RWPE2 (cell line): ENCODE results near the gene TMEM131.
"Not testable (repeated sequence)": the region's sequence is repeated elsewhere in the genome, so short reads cannot be mapped to it uniquely, and the experiment has no call there.

Source experiments
- ATAC-seq: fragments of 200-7000 bp; cut with Tn5 transposase; 3 replicates; pipeline ENCODE4 v1.9.1; 2021; ENCODE audit warnings: low read depth
- DNase-seq: peaks from one replicate; pipeline ENCODE4 v3.0.0-alpha.2; 2020; ENCODE audit warnings: low spot score
- H3K27ac ChIP-seq: fragments of 450-650 bp; 2 replicates; pipeline ENCODE4 v1.5.1; 2017; ENCODE audit warnings: mild to moderate bottlenecking; ENCODE audit not compliant: poor library complexity, severe bottlenecking
- H3K27me3 ChIP-seq: fragments of 250-450 bp; sonication (Bioruptor Pico); 2 replicates; pipeline ENCODE4 v1.5.1; 2021; ENCODE audit warnings: mild to moderate bottlenecking, moderate library complexity; ENCODE audit not compliant: insufficient read depth, poor library complexity, severe bottlenecking
- H3K36me3 ChIP-seq: fragments of 250-450 bp; sonication (Bioruptor Pico); 2 replicates; pipeline ENCODE4 v1.5.1; 2020; ENCODE audit warnings: low read depth, mild to moderate bottlenecking, moderate library complexity
- H3K4me1 ChIP-seq: fragments of 250-450 bp; sonication (Bioruptor Pico); 2 replicates; pipeline ENCODE4 v1.5.1; 2021; ENCODE audit warnings: mild to moderate bottlenecking, moderate library complexity; ENCODE audit not compliant: insufficient read depth, poor library complexity, severe bottlenecking
- H3K4me3 ChIP-seq: fragments of 250-450 bp; sonication (Bioruptor Pico); 2 replicates; pipeline ENCODE4 v1.5.1; 2021; ENCODE audit warnings: mild to moderate bottlenecking, moderate library complexity; ENCODE audit not compliant: severe bottlenecking
- H3K9me3 ChIP-seq: fragments of 250-450 bp; sonication (Bioruptor Pico); 2 replicates; pipeline ENCODE4 v1.5.1; 2021; ENCODE audit warnings: mild to moderate bottlenecking, moderate library complexity; ENCODE audit not compliant: severe bottlenecking
- CTCF ChIP-seq: fragments of 450-650 bp; IDR thresholded peaks from one replicate; pipeline ENCODE4 v1.5.1; 2017; ENCODE audit warnings: mild to moderate bottlenecking, moderate library complexity; ENCODE audit not compliant: poor library complexity, severe bottlenecking

The TMEM131 gene

GRCh38 chr2:97995734-97996624 is at the start of gene TMEM131:
TSS of gene TMEM131 (minus strand) at chr2:97995948. CDS start at chr2:97995662, 286 bp downstream.
- Histone ChIP-seq H3K36me3 (no peaks in the 10 kb centered on the region), H3K27me3 (no peaks in the 10 kb centered on the region), H3K27ac (peak within 1 kb of the TSS; percentile 86), H3K4me3 (peak within 1 kb of the TSS; percentile 77), H3K9me3 (no peaks in the 10 kb centered on the region), H3K4me1 (peaks cover 12% of the 10 kb centered on the region)
- DNase-seq, result peak; percentile 88
- peak; percentile 85 for ATAC-seq
- TF ChIP-seq CTCF, result no peak

GRCh38 chr2:98044730-98045129 is 49.0 kb upstream of the TMEM131 start:
- not testable (repeated sequence) for H3K4me3 ChIP-seq, H3K4me1 ChIP-seq, H3K27me3 ChIP-seq, DNase-seq, ATAC-seq, H3K9me3 ChIP-seq, H3K36me3 ChIP-seq, H3K27ac ChIP-seq

GRCh38 chr2:98043101-98043500 is 47.4 kb upstream of the TMEM131 start:
- no peaks in the 10 kb centered on the region for H3K36me3 ChIP-seq
- no peaks in the 10 kb centered on the region for H3K9me3 ChIP-seq
- H3K4me3 ChIP-seq, result no peak overlapping the region
- H3K27me3 ChIP-seq, result no peaks in the 10 kb centered on the region
- H3K4me1 ChIP-seq, result no peaks in the 10 kb centered on the region
- TF ChIP-seq CTCF, result no peak
- DNase-seq, result no peak
- no peak overlapping the region for H3K27ac ChIP-seq
- no peak for ATAC-seq

GRCh38 chr2:98040331-98040939 is 44.7 kb upstream of the TMEM131 start:
- H3K27me3 ChIP-seq, result no peaks in the 10 kb centered on the region
- DNase-seq (no peak), ATAC-seq (no peak)
- TF ChIP-seq CTCF, result no peak
- H3K4me1 ChIP-seq, result no peaks in the 10 kb centered on the region
- H3K36me3 ChIP-seq, result no peaks in the 10 kb centered on the region
- no peak overlapping the region for H3K4me3 ChIP-seq
- no peaks in the 10 kb centered on the region for H3K9me3 ChIP-seq
- H3K27ac ChIP-seq, result no peak overlapping the region

- no peak overlapping the region for H3K27ac ChIP-seq
- H3K27me3 ChIP-seq, result no peaks in the 10 kb centered on the region
Measured at GRCh38 chr2:98039085-98039756, 43.5 kb upstream of the TMEM131 start.

More at GRCh38 chr2:98039085-98039756, 43.5 kb upstream of the TMEM131 start:
- ATAC-seq (no peak), DNase-seq (no peak)
- no peak for TF ChIP-seq CTCF
- H3K4me3 ChIP-seq, result no peak overlapping the region
- H3K4me1 ChIP-seq, result no peaks in the 10 kb centered on the region
- H3K36me3 ChIP-seq, result no peaks in the 10 kb centered on the region
- H3K9me3 ChIP-seq, result no peaks in the 10 kb centered on the region
